Psoas muscle (tissue), 8 donors: Measurements from ENCODE around the gene PLCD1. TPM values are rescaled to one million over a fixed set of nuclear protein-coding genes. Genes with fewer than 3 reads are reported as not detected.

Source experiments
- ATAC-seq, 4 donors: fragments of 200-7000 bp; cut with Tn5 transposase; one replicate each; pipeline ENCODE4 v1.9.1; 2020; ENCODE audit warnings: moderate library complexity in 3 of 4, mild to moderate bottlenecking in 2 of 4
- DNase-seq, 2 donors: peaks; one replicate each; pipeline ENCODE4 v3.0.0-alpha.2; 2020
- H3K27ac ChIP-seq: fragments of 200-600 bp; one replicate; pipeline ENCODE4 v1.8.0; 2022
- H3K27me3 ChIP-seq, 3 donors: fragments of 200-600 bp in 1 of 3; one replicate each; pipeline versions ENCODE4 v1.6.1 to v1.8.0; 2013 to 2022; ENCODE audit warnings: low read length in 2 of 3, mild to moderate bottlenecking in 2 of 3, moderate library complexity in 1 of 3; ENCODE audit not compliant: insufficient read depth in 3 of 3
- H3K36me3 ChIP-seq, 2 donors: fragments of 200-600 bp in 1 of 2; one replicate each; pipeline versions ENCODE4 v1.6.1 to v1.8.0; 2013 to 2022; ENCODE audit warnings: low read depth in 1 of 2, mild to moderate bottlenecking in 1 of 2, moderate library complexity in 1 of 2; ENCODE audit not compliant: insufficient read depth in 1 of 2
- H3K4me1 ChIP-seq: fragments of 200-600 bp; one replicate; pipeline ENCODE4 v1.8.0; 2022
- H3K4me3 ChIP-seq: fragments of 200-600 bp; one replicate; pipeline ENCODE4 v1.8.0; 2022; ENCODE audit warnings: mild to moderate bottlenecking
- H3K9me3 ChIP-seq: fragments of 200-600 bp; one replicate; pipeline ENCODE4 v1.8.0; 2022
- CTCF ChIP-seq: fragments of 200-600 bp; IDR thresholded peaks from one replicate; pipeline ENCODE4 v1.8.0; 2022; ENCODE audit warnings: antibody characterized with exemption
- WGBS, 3 donors: extraction: QIAGEN DNeasy Blood & Tissue Kit; methylation state at CpG; one replicate each; pipeline versions ENCODE4 v1.1.6 to v1.1.7; 2013; 5-methylcytosine and 5-hydroxymethylcytosine counted together
- intact Hi-C, 2 donors: fragments of 100-400 bp; cut with DNase I; formaldehyde crosslinking; loops; one replicate each; pipeline versions ENCODE4 v1.11.0 to v1.14.2; 2022
- polyA plus RNA-seq, 3 donors: library from polyadenylated mRNA; stranded (reverse); fragments of 200-250 nt; gene quantifications; one replicate each; pipeline ENCODE4 v1.2.3, GENCODE V29; 2013
- total RNA-seq, 4 donors: library from RNA; stranded (reverse); fragmentation: NEBNext Ultra II Directional in 2 of 4; extraction: Animal tissue kit (Norgen Biotek cat#: 25700) in 2 of 4; gene quantifications; one replicate each; pipeline versions ENCODE4 v1.2.1 to v1.2.4, GENCODE V29; 2021 to 2023
- donor health status: healthy with polysubstance abuse.
- donor health status: DM: no; HTN: no; CAD: no; lungs with moderate emphysema.
- donor health status: Bipolar disorder and iron deficiency.
- donor health status: healthy.
- donor health status: DM: yes; HTN: yes; CAD: no.
- donor health status: DM: no; HTN: no; CAD: no.
- donor health status: DM: no; HTN: no; CAD: no.
- donor health status: DM: yes; HTN: yes; CAD: no.

PLCD1 gene
- total and polyA plus RNA-seq, 7 donors, result 2.4 to 7.9 (median 4.8) TPM

- intact Hi-C loops, result no loop called here
- Histone ChIP-seq H3K36me3 (no peaks in the 10 kb centered on the region), H3K4me1 (peaks cover 5% of the 10 kb centered on the region), H3K4me3 (no peak overlapping the region), H3K27ac (no peak overlapping the region), H3K9me3 (no peaks in the 10 kb centered on the region), H3K27me3 (peaks cover 0 to 5% (median 4%) of the 10 kb centered on the region in 3 donors)
- TF ChIP-seq CTCF, result no peak
- DNase-seq (peak; percentile 43 to 68), ATAC-seq (peak; percentile 33 to 69 (median 52))
- WGBS, 3 donors, result 31 to 51% (median 36%) methylated on average over 9 of the region's 9 CpGs
Observed at GRCh38 chr3:38031022-38031994, 1.9 kb upstream of the PLCD1 start.

- H3K27me3 ChIP-seq, result peaks cover 0 to 5% (median 4%) of the 10 kb centered on the region in 3 donors
- H3K4me3 ChIP-seq, result peak overlapping the region; percentile 79
- intact Hi-C loops, result no loop called here
- WGBS, 3 donors, result 32 to 42% (median 41%) methylated on average over 8 of the region's 8 CpGs
- no peak for TF ChIP-seq CTCF
- peaks cover 5% of the 10 kb centered on the region for H3K4me1 ChIP-seq
- ATAC-seq (no peak), DNase-seq (no peak)
- H3K36me3 ChIP-seq, result no peaks in the 10 kb centered on the region
- H3K27ac ChIP-seq, result peak overlapping the region; percentile 47
- H3K9me3 ChIP-seq, result no peaks in the 10 kb centered on the region
Observed at GRCh38 chr3:38030126-38031021, 932 bp upstream of the PLCD1 start.

GRCh38 chr3:38028621-38029361, 651 bp downstream of the PLCD1 start:
- intact Hi-C loops, result no loop called here
- Histone ChIP-seq H3K4me1 (peaks cover 5% of the 10 kb centered on the region), H3K4me3 (peak overlapping the region; percentile 79), H3K9me3 (no peaks in the 10 kb centered on the region), H3K36me3 (no peaks in the 10 kb centered on the region), H3K27ac (peak overlapping the region; percentile 47), H3K27me3 (peaks cover 0 to 5% (median 4%) of the 10 kb centered on the region in 3 donors)
- ATAC-seq (no peak), DNase-seq (no peak)
- WGBS, 3 donors, result 15 to 23% (median 18%) methylated on average over 30 to 45 of the region's 45 CpGs
- TF ChIP-seq CTCF, result no peak
